HG02981 (cell line): ENCODE results near the gene IGSF6.
A peak's percentile ranks its signal among the peaks of the same experiment; 100 is the strongest.
"Not testable (repeated sequence)": the region's sequence is repeated elsewhere in the genome, so short reads cannot be mapped to it uniquely, and the experiment has no call there.

Experiments
- ATAC-seq: cut with Tn5 transposase; IDR thresholded peaks from one replicate; pipeline ENCODE4 v1.9.1; 2021; ENCODE audit warnings: mild to moderate bottlenecking, moderate library complexity; ENCODE audit not compliant: unreplicated experiment

Gene IGSF6

DNA sequence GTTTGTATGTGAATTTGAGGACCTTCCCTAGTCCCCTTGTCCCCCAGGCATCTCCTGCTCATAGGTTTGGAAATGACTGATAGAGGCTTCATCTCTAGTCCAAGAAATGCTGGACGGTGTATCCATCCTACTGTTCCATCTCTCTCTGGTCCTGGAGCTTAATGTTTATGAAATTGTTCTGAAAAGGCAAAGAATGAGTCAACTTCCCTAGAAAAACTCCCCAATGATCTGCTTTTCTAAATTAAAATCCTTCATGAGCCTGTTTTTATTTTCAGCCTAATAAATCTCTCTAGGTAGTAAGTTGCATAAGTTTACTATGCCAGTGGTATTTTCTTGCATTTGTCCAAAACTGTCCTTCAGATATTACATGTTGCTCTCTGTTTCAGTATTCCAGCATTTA, 2.1 kb upstream of the IGSF6 start:
- no peak for ATAC-seq

DNA sequence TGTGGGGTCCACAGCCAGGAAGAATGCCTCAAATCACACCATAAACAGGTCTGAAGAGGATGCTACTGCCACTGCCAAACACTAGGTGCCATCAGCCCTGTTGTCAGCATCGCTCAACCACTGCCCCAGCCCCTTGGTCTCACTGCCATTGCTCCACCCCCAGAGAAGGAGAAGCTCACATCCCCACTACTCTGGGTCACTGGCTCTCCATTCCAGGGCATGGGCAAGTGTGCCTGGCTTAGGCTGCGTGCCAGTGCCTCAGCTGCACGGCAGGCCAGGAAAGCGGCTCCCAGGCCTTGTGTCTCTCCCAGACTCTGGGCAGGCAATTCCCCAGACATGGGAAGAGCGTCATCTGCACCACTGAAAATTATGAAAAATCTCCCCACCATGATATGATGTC, 1.2 kb upstream of the IGSF6 start:
- ATAC-seq, result no peak

DNA sequence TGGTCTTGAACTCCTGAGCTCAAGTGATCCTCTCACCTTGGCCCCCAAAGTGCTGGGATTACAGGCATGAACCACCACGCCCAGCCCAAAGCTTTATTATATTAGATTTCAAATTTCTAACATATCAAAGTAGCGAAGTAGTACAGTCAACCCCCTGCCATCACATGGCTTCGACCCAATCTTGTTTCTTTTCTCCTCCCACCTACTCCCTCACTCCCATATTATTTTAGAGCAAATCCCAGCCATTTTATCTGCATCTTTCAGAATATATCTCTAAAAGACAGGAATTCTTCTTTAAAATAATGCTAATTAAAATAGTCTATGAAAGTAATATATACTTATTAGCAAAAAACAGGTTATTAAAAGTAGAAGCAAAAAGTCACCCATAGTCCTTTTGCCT, 893 bp downstream of the IGSF6 start:
- no peak for ATAC-seq

DNA sequence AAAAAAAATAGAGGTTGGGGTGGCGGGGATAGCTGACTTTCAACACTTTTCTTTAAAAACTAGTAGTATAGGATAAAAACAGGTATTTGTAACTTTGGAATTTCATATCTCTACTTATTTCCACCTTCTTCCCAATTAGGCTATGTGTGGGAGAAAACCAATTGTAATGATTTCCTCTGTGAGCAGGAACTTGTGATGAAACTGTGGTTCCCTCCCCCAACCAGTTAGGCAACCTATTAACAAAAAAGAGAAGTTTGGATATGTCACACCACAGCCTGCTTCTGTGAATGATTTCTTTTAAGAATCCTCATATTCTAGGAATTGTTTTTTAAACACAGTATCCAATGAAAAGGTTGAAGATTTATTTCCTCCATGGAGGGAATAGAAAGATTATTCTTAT, 1.9 kb downstream of the IGSF6 start:
- no peak for ATAC-seq

DNA sequence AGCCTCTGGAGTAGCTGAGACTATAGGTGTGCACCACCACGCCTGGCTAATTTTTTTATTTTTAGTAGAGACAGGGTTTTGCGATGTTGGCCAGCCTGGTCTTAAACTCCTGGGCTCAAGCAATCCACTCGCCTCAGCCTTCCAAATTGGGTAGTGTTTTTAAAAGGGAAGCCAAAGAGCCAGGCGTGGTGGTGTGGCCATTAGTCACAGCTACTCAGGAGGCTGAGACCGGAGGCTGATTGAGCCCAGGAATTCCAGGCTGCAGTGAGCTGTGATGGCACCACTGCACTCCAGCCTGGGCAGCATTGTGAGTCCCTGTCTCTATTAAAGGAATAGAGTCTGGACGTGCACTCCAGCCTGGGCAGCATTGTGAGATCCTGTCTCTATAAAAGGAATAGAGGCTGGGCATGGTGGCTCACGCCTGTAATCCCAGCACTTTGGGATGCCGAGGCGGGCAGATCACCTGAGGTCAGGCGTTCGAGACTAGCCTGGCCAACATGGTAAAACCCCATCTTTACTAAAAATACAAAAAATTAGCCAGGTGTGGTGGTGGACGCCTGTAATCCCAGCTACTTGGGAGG, 2.5 kb downstream of the IGSF6 start:
- not testable (repeated sequence) for ATAC-seq

DNA sequence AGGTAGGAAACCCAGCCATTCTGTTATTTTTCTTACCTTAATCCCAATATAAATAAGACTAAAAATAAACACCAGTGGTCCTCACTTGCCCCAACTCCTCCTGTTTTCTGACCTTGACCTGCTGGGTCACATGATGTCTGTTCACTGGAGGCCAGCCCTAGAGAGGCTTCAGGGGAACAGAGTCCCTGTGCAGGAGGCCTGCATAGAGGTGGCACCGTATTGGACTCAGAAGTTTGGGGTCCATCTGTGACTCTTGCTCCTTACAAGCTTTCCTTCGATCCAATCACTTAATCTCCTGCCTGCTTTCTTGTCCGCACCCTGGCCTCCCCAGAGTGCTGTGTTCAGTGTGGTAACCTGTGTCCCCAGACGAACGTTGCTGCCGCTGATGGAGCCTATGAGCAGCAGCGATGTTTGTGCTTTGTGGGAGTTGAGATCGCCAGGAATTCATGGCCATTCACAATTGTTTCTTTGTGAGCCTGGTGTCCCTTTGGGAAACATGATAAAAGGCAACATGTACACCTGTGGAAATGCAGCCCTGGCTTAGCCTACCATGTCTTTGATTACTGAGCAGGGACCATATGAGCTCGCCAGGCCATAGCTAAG, 4.7 kb downstream of the IGSF6 start:
- ATAC-seq, result no peak

DNA sequence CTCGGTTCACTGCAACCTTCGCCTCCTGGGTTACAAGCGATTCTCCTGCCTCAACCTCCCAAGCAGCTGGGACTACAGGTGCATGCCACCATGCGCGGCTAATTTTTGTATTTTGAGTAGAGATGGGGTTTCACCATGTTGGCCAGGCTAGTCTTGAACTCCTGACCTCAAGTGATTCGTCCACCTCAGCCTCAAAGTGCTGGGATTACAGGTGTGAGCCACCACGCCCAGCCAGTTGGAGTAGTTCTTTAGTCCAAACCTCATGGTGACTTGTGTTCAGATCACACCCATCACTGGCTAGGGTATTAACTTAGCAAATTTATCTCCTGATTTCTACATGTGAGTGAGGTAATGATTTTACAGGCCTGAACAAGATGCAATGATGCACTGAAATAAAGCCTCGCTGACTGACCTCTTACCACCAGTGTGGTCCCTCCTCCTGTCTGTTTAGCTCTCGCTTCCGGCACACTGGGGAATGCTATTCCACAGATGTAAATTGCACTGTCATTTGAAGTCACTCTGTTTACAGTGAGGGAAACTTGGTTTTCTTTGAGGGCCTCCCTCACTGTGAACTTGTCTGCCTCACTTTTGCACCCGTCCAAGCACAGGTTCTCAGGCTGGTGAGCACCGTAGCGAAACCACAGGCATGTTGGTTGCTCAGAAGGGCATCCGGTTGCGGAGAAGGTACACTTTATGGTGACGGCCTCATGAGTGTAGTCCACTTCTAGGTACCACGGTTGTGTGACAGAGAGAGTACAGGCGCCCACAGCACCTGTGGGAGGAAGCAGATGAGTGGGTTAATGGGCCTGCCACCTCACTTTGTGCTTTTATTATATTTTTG, 5.5 kb downstream of the IGSF6 start:
- ATAC-seq, result peak; percentile 91

DNA sequence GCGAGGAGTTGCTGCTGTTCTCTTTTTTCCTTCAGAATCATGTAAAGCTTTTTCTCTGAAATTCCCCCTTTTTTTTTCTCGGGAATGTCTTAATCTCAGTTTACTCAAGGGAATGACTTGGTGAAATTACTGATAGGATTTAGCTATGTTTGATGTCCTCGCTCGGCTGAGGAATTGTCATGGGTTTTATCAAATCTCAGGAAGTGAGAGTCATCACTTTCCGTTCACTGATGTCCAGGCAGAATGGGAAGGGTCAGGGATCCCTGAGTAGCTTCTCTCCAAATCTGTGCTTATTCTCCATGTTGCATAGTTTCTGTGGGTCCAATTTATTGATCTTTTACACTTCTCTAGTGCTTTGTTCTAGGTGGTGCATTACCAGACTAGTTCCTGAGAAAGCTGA, 6.3 kb downstream of the IGSF6 start:
- ATAC-seq, result no peak

DNA sequence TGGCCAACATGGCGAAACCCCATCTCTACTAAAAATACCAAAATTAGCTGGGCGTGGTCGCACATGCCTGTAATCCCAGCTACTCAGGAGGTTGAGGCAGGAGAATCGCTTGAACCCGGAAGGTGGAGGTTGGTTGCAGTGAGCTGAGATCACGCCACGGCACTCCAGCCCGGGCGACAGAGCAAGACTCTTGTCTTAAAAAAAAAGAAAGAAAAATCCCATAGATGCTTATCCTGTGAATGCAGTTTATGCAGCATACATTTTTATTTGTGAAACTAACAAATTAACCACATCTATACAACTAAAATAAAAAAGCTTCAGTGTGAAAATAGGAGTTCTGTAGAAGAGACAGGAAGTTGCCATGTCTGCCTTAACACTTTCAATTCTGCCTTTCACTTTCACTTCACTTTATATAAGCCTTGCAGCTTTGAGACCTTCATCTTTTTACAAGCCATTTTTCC, 7.1 kb downstream of the IGSF6 start:
- no peak for ATAC-seq

DNA sequence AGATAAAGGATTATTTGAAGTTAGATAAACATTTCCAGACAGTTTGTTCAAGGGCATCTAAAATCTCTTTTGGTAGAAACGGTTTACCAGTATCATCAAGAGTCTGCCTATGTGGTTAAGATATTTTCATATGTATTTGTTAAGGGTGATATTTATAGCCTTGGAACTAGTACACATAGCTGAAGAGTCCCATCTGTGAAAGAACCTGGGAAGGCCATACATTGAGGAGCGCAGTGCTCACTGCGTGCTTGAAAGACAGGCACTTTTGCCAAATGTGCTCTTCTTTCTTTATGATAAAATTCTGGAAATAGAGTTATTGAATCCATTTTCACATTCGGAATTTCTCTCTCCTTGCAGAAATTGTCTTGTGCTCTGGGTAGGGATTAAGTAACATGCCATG, 7.7 kb downstream of the IGSF6 start:
- ATAC-seq, result no peak

DNA sequence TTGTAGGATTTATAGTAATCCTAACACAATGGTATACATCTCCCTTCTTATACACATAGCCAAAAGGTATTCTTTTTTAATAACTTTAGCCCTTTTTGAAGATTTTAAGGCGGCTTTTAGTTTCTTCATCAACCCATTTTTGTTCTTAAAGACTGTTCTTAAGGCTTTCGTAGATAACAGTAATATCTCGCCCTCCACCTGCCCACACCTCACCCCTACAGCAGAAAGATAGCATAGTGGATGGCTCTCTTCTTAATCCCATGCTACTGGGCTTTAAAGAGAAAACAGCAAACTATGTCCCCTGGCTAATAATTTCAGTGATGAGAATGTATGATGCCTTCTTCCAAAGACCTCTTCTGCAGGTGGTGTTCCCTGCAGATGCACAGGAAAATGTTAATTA, 8.6 kb downstream of the IGSF6 start:
- no peak for ATAC-seq

DNA sequence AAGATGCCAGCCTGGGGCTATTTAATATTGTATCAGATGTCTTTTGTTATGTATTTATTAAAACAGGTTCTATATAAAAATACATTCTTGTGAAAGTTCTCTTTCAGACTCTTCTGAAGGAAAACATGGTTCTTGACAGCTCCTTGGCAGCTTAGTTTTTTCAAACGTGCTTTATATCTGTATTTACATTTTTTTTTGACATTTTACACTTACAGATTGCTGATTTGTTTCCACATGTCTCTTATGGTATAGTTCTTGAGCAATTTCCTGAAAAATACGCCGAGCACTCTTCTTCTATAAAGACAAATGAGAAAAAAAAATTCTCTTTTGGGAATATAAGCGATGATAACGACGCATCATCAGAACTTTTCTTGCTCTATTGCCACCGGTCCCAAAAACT, 9.5 kb downstream of the IGSF6 start:
- no peak for ATAC-seq

DNA sequence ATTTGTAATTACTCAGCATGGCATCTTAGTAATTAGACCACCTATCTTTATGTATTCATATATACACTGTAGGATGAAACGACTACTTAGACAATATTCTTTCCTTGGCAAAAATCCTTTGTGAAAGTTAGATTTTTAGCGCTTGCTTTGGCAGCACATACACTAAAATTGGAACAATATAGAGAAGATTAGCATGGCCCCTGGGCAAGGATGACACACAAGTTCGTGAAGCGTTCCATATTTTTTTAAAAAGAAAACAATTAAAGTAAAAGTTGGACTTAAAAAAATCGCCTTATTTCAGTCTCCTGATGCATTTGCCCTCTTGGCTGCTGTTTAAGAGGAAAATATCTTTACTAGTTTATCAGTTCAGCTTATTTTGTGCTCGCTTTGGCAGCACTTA, 10.5 kb downstream of the IGSF6 start:
- ATAC-seq, result no peak

DNA sequence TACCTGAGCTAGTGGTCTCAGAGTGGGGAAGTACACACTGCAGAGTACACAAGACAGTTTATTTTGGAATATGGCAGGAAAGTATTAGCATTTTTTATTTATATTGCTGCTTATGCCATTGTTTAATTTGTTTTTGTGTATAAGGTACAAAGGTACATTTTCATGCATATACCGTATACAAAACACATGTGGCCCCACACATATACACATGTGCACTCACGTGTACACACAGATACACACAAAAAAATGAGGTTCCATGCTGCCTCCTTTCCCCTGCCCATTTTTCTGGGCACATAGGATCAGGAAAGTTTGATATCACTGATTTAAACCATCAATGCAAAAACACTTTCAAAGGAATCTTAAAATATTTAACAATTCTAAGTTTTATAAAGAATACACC, 12.9 kb downstream of the IGSF6 start:
- ATAC-seq, result no peak

DNA sequence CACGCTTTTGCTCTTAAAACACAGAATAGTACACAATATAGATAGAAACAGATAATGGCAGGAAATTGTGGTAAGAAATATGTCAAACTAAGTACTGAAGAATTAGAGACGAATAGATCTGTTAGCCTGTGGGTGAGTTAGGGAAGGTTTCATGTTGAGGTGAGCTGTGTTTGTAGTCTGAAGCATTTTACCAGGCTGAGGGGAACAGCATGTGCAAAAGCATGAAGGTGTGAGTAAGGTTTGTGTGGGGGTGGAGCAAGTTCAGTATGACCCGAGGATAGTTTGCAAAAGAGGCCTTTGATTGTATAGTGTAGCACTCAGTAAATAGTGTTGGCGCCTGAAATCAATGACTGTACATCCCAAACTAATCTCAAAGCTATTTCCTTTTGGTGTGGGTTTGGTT, 13.8 kb downstream of the IGSF6 start:
- no peak for ATAC-seq

DNA sequence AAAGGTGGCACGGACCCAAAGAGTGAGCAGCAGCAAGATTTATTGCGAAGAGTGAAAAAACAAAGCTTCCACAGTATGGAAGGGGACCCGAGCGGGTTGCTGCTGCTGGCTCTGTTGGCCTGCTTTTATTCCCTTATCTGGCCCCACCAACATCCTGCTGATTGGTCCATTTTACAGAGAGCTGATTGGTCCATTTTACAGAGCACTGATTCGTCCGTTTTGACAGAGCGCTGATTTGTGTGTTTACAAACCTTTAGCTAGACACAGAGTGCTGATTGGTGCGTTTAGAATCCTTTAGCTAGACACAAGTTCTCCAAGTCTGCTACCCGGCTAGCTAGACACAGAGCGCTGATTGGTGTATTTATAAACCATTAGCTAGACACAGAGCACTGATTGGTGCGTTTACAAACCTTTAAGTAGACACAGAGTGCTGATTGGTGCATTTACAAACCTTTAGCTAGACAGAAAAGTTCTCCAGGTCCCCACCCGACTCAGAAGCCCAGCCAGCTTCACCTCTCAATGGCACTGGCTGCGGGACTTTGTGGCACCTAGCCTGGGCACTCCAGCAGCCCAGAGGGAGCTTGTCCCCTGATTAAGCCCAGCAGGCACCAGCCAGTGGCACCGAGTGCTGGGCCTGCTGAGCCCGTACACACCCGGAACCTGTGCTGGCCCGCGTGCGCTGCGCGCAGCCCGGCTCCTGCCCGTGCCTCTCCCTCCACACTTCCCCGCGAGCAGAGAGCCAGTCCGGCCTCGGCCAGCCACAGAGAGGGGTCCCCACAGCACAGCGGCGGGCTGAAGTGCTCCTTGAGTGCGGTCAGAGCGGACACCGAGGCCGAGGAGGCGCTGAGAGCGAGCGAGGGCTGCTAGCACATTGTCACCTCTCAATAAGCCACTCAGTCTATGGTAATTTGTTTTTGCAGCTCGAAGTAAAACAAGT, 15.1 kb downstream of the IGSF6 start:
- no peak for ATAC-seq

DNA sequence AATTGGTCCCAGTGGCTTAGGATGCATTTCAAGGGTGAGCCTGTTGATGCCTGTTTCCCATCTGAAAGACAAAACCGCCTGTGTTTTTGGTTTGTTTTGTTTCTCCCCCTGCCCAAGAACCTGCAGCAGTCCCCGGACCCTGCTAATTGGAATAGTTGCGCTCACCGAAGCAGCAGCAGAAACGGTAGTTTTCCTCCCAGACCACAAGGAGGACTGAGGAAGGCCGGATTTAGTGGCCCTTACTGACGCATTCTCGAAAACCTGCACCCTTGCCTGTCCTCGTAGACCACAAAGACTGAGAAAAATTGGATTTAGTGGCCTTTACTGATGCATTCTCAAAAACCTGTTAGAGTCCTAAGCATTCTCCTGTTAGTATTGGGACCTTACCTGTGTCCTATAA, 16.7 kb downstream of the IGSF6 start:
- ATAC-seq, result not testable (repeated sequence)

DNA sequence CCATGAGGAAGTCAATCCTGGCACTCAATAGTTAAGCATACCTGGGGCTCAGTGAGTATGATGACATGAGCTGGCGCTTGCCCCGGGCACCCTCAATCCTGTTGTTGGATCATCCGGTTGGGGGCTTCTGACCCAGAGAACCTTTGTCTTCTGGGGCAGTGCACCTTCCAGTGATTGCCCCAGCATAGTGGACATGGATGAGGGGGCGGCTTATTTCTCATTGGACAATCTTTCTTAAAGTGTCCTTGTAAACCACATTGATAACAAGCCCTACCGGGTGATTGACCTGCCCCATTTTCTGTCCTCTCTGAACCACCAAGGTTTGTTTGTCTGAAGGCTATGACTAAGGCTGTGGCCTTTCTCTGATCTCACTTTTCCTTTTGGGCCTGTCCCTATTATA, 18.2 kb downstream of the IGSF6 start:
- no peak for ATAC-seq

DNA sequence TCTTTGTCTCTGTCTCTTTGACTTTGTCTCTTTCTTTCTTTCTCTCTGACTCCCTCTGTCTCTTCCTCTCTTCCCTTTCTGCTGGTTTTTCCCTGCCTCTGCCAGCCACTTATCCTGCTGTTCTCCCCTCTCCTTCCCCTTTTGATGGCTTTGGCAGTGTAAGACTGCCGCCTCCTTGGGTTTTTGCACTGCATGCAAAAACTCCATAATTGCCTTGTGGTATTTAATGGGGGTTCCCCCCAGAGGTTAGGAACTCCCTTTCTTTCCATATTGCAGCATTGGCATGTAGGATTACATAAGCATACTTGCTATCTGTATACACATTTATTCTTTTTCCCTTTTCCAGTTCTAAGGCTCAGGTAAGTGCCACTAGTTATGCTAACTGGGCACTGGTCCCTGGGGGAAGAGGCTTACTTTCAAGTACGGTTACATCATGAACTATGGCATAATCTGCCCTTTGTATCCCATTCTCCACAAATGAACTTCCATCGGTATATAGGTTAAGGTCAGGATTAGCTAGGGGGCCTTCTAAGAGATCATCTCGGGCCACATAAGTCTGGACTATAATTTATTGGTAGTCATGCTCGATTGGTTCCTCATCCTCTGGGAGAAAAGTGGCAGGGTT, 20.3 kb downstream of the IGSF6 start:
- ATAC-seq, result not testable (repeated sequence)

DNA sequence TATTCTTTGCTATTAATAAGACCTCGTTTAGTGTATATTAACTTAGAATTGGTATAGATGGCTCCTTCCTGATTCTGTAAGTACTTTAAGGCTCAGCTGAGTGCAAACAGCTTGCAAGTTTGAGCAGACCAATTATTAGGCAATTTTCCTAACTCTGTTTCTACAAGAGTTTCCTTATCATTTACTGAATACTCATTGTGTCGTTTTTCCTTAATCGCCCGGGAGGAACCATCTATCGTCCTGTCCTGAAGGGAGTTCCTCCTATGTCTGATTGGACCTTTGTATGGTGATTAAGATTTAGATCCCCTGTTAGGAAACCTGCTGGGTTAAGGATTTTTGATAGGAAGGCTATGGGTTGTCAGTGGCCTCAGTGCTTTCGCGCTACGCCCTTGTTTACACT, 21.0 kb downstream of the IGSF6 start:
- ATAC-seq, result not testable (repeated sequence)

DNA sequence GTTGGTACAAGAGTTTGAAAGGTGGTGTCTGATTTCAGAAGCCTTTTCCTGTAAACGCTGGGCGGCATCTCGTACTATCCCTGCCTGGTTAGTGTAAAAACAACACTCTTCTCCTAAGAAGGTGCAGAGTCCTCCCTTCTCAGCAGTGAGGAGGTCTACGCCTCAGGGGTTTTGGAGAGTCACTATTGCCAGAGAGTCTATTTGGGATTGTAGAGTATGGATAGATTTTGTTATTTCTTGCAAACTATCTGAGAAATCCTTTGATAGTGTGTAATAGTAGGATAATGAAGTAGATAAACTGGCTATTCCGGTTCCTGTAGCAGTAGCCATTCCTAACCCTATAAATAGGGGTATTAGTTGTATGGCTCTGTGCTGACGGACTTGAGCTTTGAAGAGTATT, 21.5 kb downstream of the IGSF6 start:
- ATAC-seq, result not testable (repeated sequence)
